Stomach (tissue), 9 donors: ENCODE data around the gene TEAD1. TPM values are rescaled to one million over a fixed set of nuclear protein-coding genes. Genes with fewer than 3 reads are reported as not detected.

Source experiments
- DNase-seq, 2 donors: peaks; one replicate each; pipeline versions ENCODE4 v3.0.0 to v3.0.0-alpha.2; 2013 to 2019
- H3K27ac ChIP-seq, 5 donors: fragments of 200-600 bp in 4 of 5; sonication (generic) in 4 of 5; one replicate each; pipeline ENCODE4 v1.5.1; 2013 to 2019; ENCODE audit warnings: mild to moderate bottlenecking in 1 of 5, moderate library complexity in 1 of 5
- H3K27me3 ChIP-seq, 3 donors: fragments of 200-600 bp; sonication (generic); one replicate each; pipeline ENCODE4 v1.5.1; 2017 to 2019; ENCODE audit warnings: mixed run types in 1 of 3
- H3K36me3 ChIP-seq, 4 donors: fragments of 200-600 bp; sonication (generic); 1 replicate in 3 of 4; 2 replicates in 1 of 4; pipeline ENCODE4 v1.5.1; 2016 to 2019
- H3K4me1 ChIP-seq, 4 donors: fragments of 200-600 bp; sonication (generic); one replicate each; pipeline ENCODE4 v1.5.1; 2016 to 2019
- H3K4me3 ChIP-seq, 4 donors: fragments of 200-600 bp; sonication (generic) in 3 of 4; one replicate each; pipeline ENCODE4 v1.5.1; 2016 to 2019; ENCODE audit warnings: mild to moderate bottlenecking in 1 of 4
- H3K9me3 ChIP-seq, 4 donors: fragments of 200-600 bp; sonication (generic); one replicate each; pipeline ENCODE4 v1.5.1; 2016 to 2019
- EP300 ChIP-seq: sonication (generic); formaldehyde crosslinking; IDR thresholded peaks from one replicate; pipeline ENCODE4 v1.6.1; 2017; ENCODE audit warnings: antibody characterized with exemption
- POLR2A ChIP-seq, 4 donors: fragments of 450-650 bp; IDR thresholded peaks; one replicate each; pipeline ENCODE4 v1.6.1; 2016; ENCODE audit warnings: antibody characterized with exemption in 4 of 4, control low read depth in 2 of 4, mild to moderate bottlenecking in 1 of 4, moderate library complexity in 1 of 4
- POLR2AphosphoS5 ChIP-seq, 3 donors: sonication (generic); formaldehyde crosslinking; IDR thresholded peaks; one replicate each; pipeline ENCODE4 v1.6.1; 2016; ENCODE audit warnings: antibody characterized with exemption in 3 of 3
- WGBS, 5 donors: extraction: QIAGEN DNeasy Blood & Tissue Kit in 3 of 5; methylation state at CpG; one replicate each; pipeline versions ENCODE4 v1.1.5 to v1.1.7; 2013 to 2018; 5-methylcytosine and 5-hydroxymethylcytosine counted together
- intact Hi-C: fragments of 100-400 bp; cut with DNase I; formaldehyde crosslinking; loops from one replicate; pipeline ENCODE4 v1.15.1; 2023; ENCODE audit warnings: low total_unique reads
- polyA plus RNA-seq, 3 donors: library from polyadenylated mRNA; stranded (reverse); fragments of 200-250 nt; gene quantifications; one replicate each; pipeline ENCODE4 v1.2.3, GENCODE V29; 2013
- total RNA-seq, 5 donors: library from RNA; depleted of rRNA; stranded (reverse); fragments of >200 nt; gene quantifications; one replicate each; pipeline versions ENCODE4 v1.1.0 to v1.2.3, GENCODE V29; 2014 to 2016
- TF ChIP-seq, protein P1 (sequence below), 7 experiments: fragments of 450-650 bp in 4 of 7; fragments of 200-600 bp in 3 of 7; sonication (generic) in 3 of 7; IDR thresholded peaks; one replicate each; pipeline ENCODE4 v1.5.1; 2016 to 2019; ENCODE audit warnings: antibody characterized with exemption in 7 of 7, control low read depth in 2 of 7, mild to moderate bottlenecking in 1 of 7
- donor health status: healthy with polysubstance abuse.
- donor health status: Bipolar disorder and iron deficiency.
- donor health status: healthy.

The TEAD1 gene
- total and polyA plus RNA-seq, 8 donors, result 4.9 to 133 (median 65.2) TPM

DNA sequence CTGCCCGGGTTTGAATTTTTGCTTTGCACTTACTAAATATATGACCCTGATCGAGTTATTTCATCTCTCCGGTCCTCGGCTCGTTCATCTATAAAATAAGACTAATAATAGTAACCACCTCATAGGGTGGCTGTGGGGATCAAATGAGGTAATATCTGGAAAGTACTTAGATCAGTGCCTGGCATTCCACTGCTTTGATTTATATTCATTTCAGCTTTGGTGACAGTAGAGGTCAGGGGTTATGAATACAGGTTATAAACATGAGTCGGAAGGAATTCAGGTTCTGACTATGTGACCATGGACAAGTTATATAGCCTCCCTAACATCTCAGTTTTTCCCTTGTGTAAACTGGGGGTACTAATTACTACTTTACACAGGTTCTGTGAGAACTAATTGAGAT, 2.9 kb upstream of the TEAD1 start:
- TF ChIP-seq POLR2A (IDR thresholded peaks at IDR 0.05) (no peak), EP300 (no peak), POLR2AphosphoS5 (IDR thresholded peaks at IDR 0.05) (no peak)
- TF ChIP-seq, protein P1, sequence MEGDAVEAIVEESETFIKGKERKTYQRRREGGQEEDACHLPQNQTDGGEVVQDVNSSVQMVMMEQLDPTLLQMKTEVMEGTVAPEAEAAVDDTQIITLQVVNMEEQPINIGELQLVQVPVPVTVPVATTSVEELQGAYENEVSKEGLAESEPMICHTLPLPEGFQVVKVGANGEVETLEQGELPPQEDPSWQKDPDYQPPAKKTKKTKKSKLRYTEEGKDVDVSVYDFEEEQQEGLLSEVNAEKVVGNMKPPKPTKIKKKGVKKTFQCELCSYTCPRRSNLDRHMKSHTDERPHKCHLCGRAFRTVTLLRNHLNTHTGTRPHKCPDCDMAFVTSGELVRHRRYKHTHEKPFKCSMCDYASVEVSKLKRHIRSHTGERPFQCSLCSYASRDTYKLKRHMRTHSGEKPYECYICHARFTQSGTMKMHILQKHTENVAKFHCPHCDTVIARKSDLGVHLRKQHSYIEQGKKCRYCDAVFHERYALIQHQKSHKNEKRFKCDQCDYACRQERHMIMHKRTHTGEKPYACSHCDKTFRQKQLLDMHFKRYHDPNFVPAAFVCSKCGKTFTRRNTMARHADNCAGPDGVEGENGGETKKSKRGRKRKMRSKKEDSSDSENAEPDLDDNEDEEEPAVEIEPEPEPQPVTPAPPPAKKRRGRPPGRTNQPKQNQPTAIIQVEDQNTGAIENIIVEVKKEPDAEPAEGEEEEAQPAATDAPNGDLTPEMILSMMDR (IDR thresholded peaks at IDR 0.05), result no peak

DNA sequence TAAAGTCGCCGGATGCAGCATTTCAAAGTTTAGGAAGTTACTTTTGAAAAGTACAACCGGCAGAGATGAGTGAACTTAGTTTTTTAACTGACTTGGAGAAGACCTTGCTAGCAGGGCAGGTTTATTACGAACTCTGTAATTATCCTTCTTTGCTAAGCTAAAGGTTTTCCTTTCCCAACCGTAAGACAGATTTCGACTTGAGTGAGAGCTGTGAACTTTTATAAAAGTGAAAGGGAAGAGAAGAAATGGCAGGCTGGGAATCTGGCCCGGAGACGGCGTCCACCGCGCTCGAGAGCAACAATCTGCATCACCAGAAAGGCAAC, 659 bp upstream of the TEAD1 start:
- no peaks in the 10 kb centered on the region for H3K9me3 ChIP-seq
- intact Hi-C loops, result no loop called here
- 1 to 6% (median 2%) methylated on average over 12 of the region's 12 CpGs for WGBS, 5 donors

More for the DNA sequence above, 2.9 kb upstream of the TEAD1 start:
- 77 to 94% (median 91%) methylated on average over 6 of the region's 6 CpGs for WGBS, 5 donors
- Histone ChIP-seq H3K4me1 (peaks cover 0 to 13% (median 7%) of the 10 kb centered on the region in 4 donors), H3K27ac (peak overlapping the region in 1 of 5 donors; percentile 99), H3K36me3 (no peaks in the 10 kb centered on the region), H3K4me3 (no peak overlapping the region), H3K9me3 (no peaks in the 10 kb centered on the region), H3K27me3 (peaks cover 0 to 16% (median 0%) of the 10 kb centered on the region in 3 donors)
- no peak for DNase-seq
- intact Hi-C loops, result no loop called here

DNA sequence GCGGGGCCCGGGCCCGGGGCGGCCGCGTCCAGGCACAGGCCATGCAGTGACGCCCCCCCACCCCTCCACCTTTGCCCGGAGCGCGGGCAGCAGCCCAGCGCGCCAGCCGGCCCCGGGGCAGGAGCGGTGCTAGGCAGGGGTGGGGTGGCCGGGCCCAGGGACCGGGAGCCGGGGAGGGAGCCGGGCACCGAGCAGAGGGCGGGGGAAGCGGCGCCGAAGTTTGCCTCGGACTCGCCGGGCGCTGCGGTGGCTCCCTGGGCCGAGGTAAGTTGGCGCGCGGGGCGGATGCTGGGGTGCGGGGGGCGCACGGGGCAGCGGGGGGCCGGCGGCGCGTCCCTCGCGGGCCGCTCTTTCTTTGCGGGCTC, 332 bp downstream of the TEAD1 start:
- 1 to 3% (median 1%) methylated on average over 8 to 46 of the region's 46 CpGs; no CpG with 5 or more reads in 1 of the 5 donors for WGBS, 5 donors
- intact Hi-C loops, result no loop called here

More for the DNA sequence above, 659 bp upstream of the TEAD1 start:
- DNase-seq, result no peak
- Histone ChIP-seq H3K36me3 (no peaks in the 10 kb centered on the region), H3K4me1 (peaks cover 8 to 35% (median 27%) of the 10 kb centered on the region in 4 donors), H3K27me3 (peaks cover 0 to 16% (median 0%) of the 10 kb centered on the region in 3 donors), H3K27ac (peak overlapping the region; percentile 96 to 100 (median 99)), H3K4me3 (peak overlapping the region; percentile 66 to 88 (median 76))
- TF ChIP-seq POLR2AphosphoS5 (IDR thresholded peaks at IDR 0.05), result no peak
- TF ChIP-seq POLR2A (IDR thresholded peaks at IDR 0.05), result no peak
- TF ChIP-seq EP300, result no peak
- TF ChIP-seq, protein P1 (IDR thresholded peaks at IDR 0.05), result no peak

DNA sequence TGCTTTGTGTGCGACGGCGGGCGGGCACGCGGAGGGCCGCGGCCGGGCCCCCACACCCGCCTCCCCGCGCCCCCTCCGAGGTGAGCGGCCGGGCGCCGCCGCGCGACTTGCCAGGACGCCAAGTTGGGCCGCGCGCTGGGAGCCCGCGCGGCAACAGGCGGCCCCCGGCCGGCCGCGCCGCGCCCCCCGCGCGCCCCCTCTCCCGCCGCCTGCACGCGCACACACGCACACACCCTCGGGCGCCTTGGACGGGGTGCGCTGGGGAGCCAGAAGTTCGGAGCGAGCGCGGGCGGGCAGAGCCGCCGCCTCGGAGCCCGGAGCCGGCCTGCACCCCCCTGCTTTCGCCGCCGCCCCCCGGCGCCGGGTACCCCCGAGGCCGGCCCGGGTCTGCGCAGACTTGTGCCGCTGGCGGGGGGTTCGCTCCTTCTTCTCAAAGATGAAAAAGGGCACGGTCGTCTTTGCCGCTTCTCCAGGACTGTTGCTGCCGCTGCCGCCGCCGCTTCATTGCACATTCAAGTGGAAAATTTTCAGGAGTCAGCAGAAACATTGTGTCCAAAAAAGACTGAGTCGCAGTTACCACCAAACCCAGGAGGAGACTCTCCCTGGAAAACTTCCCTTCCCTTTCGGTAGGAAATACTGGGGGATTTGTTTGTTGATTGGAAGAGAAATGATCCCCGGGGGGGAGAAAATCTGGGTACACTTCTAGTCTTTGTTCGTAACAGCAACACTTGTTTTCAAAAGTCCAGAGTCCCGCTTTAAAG, 895 bp downstream of the TEAD1 start:
- DNase-seq, result peak; percentile 38 to 74
- Histone ChIP-seq H3K4me1 (peaks cover 8 to 50% (median 32%) of the 10 kb centered on the region in 4 donors), H3K4me3 (peak overlapping the region; percentile 66 to 88 (median 76)), H3K9me3 (no peaks in the 10 kb centered on the region), H3K27me3 (peaks cover 0 to 16% (median 0%) of the 10 kb centered on the region in 3 donors), H3K36me3 (no peaks in the 10 kb centered on the region), H3K27ac (peak overlapping the region; percentile 96 to 100 (median 99))
- WGBS, 5 donors, result 1 to 6% (median 2%) methylated on average over 9 to 76 of the region's 81 CpGs
- intact Hi-C loops, result no loop called here
- TF ChIP-seq POLR2AphosphoS5 (IDR thresholded peaks at IDR 0.05) (no peak), POLR2A (IDR thresholded peaks at IDR 0.05) (no peak), EP300 (no peak)
- TF ChIP-seq, protein P1 (IDR thresholded peaks at IDR 0.05), result no peak

More for the DNA sequence above, 332 bp downstream of the TEAD1 start:
- Histone ChIP-seq H3K4me1 (peaks cover 8 to 45% (median 32%) of the 10 kb centered on the region in 4 donors), H3K4me3 (peak overlapping the region; percentile 66 to 88 (median 76)), H3K27me3 (peaks cover 0 to 16% (median 0%) of the 10 kb centered on the region in 3 donors), H3K9me3 (no peaks in the 10 kb centered on the region), H3K36me3 (no peaks in the 10 kb centered on the region), H3K27ac (peak overlapping the region; percentile 96 to 100 (median 99))
- no peak for TF ChIP-seq POLR2A (IDR thresholded peaks at IDR 0.05)
- TF ChIP-seq, protein P1 (IDR thresholded peaks at IDR 0.05), result no peak
- no peak for TF ChIP-seq POLR2AphosphoS5 (IDR thresholded peaks at IDR 0.05)
- TF ChIP-seq EP300, result no peak
- DNase-seq, result peak in 1 of 2 donors; percentile 40
